NCI-H2227 (cell line): Measurements from ENCODE around the gene HEXD.
"Not testable (repeated sequence)": the region's sequence is repeated elsewhere in the genome, so short reads cannot be mapped to it uniquely, and the experiment has no call there.

ENCODE experiments used
- DNase-seq: peaks from one replicate; lab custom pipeline; 2025; ENCODE audit not compliant: unreplicated experiment; lab: John Stamatoyannopoulos, UW

HEXD gene

DNA sequence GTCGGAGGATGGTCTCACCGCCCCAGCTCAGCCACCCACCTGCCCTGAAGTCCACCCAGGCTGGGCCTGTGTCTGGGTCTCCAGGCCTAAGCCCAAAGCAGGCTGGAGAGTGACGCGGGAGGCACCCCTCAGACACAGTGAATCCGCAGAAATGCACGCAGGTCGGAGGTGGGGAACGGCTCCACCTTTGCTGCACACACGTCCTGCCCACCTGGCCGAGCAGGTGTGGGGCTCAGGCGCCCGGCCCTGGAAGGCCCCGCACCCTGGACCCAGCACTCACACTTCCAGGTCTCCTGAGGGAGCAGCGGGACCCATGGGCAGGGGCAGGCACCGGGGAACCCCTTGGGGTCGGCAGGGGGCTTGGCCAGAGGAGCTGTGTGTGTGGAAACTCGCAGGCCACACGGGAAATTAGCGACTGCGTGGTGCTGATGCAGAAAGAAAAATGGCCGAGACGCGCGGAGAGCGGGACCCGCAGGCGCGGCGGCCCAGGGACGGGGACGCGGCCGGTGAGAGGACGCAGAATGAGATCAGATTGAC lies 21.8 kb downstream of the HEXD start:
- no peak for DNase-seq

- DNase-seq = no peak
Measured at GRCh38 chr17:82440469-82440981, 22.4 kb downstream of the HEXD start.

- DNase-seq = peak; percentile 41
Measured at GRCh38 chr17:82440991-82441627, 23.0 kb downstream of the HEXD start.

DNA sequence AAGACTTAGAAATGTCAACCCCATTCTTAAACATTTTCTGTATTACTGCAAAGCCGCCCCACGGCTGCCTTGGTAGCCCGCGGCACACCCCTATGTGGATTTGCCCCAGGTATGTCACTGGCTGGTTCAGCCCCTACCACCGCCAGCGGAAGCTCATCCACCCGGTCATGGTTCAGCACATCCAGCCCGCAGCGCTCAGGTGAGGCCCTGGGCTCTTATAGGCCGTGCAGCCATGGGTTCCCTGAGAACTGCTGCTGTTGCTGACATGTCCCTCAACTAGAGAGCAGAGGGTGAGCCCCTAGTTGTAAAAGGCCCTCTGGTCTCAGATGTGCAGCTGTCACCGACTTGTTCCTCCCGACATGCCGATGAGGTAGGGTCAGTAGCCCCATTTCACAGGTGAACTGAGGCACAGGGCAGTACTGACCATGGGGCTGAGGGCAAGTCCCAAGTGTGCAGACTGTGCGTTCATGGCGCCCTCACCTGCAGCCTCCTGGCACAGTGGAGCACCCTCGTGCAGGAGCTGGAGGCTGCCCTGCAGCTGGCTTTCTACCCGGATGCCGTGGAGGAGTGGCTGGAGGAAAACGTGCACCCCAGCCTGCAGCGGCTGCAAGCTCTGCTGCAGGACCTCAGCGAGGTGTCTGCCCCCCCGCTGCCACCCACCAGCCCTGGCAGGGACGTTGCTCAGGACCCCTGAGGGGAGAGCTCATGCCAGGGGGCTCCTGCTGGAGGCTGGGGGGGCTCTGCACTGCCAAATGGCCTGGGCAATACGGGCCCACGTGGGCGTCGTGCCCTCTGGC lies 23.7 kb downstream of the HEXD start:
- no peak for DNase-seq

GRCh38 chr17:82442643-82443464 lies 24.7 kb downstream of the HEXD start:
- DNase-seq = no peak

- DNase-seq = no peak
Measured at GRCh38 chr17:82443465-82444283, 25.5 kb downstream of the HEXD start.

DNA sequence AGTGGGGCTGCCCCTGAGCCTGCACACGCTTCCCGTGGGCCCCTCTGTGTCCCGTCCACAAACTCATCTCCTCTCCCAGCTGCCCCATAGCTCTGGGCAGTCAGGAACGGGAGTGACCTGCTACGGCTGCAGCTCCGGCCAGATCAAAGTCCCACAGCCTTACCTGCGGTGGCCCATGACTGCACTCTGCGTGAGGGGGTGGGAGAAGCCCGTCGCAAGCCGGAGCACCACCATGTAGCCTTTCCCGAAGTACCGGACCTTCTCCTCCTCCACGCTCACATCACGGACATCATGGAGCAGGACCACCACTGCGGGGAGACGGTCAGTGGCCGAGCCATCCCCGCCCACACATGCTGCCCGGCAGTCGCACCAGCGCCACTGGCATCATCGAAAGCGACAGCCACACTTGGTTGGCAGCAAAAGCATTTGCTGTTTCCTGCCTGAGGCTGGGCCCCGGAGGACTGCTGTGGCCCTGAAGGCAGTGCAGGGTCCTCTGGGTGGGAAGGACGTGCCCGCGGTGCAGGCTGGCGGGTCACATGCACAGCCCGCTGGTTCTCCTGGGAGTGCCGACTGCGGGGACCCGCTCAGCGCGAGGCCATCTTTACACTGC lies 26.2 kb downstream of the HEXD start:
- DNase-seq = no peak

DNA sequence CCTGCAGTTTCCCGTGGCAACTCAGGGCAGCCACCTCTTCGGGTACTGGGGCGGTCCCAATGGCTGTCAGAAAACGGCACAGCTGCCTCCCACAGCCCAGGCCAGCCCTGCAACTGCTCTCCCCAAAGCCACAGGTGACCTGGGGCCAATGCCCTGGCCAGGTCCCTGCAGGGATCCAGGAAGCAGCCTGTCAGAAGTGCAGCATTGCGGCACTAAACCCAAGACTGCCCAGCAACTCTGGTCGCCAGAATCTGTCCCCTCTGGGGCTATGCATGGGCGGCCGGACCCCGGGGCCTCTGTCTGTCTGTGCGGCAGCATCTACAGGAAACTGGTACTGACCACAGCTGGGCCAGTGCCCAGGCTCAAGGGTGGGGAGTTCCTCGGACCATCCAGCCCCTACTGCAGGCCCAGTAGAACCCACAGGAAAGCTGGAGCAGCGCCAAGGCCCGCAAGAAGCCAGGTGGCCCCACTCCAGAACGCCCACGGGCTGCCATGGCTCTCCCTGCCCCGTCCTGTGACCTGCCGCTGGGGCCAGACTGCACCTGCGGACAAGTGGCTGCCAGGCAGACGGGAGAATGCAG lies 26.9 kb downstream of the HEXD start:
- no peak for DNase-seq

DNA sequence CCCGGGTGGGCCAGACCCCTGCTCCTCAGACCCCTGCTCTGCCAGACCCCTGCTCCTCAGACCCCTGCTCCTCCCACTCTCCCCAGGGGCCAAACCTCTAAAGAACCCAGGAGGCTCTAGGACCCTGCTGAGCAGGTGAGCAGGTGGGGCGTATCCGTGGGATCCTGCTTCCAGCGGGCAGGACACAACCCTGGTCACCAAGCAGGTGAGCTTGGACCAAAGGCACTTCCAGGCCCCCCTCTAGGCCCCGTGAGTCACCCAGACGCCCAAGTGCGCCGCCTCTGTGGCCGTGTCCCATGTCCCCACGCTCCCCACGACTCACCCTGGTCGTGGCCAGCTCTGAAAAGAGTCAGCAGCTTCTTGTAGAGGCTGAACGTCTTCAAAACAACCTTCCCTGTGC lies 27.4 kb downstream of the HEXD start:
- DNase-seq = no peak

DNA sequence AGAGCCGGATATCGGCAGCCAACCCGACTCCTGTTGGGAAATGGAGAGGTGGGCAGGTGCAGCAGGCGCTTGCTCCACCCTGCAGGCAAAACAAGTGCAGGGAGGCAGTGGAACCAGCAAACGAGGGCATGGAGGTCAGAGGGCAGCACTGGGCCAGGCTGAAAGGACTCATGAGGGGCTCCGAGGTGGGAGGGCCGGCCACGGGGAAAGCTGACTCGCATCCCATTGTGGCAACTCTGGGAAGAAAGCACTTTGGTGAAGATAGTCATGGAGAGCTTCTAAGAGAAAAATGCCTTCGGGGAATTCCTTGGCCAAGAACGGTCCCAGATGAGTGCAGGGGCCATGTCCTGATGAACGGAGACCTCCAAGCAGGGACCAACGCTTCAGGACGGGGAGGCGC lies 28.0 kb downstream of the HEXD start:
- DNase-seq = no peak

GRCh38 chr17:82446649-82447048 lies 28.5 kb downstream of the HEXD start:
- DNase-seq = no peak

- no peak for DNase-seq
Measured at GRCh38 chr17:82447876-82448275, 29.7 kb downstream of the HEXD start.

- DNase-seq = peak; percentile 59
Measured at GRCh38 chr17:82449131-82449882, 31.2 kb downstream of the HEXD start.

DNA sequence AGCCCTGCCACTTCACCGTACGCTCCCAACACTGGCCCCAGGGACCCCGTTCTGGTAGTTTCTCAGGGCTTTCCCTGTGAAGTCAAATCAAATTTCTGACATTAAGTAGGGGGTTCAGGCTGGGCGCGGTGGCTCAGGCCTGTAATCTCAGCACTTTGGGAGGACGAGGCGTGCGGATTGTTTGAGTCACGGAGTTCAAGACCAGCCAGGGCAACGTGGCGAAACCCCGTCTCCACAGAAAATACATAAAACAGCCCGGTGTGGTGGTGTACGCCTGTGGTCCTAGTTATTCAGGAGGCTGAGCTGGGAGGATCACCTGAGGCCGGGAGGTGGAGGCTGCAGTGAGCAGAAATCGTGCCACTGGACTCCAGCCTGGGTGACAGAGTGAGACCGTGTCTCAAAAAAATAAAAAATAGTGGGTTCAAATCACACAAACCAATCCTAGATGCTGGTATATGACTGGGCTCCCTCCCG lies 31.8 kb downstream of the HEXD start:
- DNase-seq = no peak

DNA sequence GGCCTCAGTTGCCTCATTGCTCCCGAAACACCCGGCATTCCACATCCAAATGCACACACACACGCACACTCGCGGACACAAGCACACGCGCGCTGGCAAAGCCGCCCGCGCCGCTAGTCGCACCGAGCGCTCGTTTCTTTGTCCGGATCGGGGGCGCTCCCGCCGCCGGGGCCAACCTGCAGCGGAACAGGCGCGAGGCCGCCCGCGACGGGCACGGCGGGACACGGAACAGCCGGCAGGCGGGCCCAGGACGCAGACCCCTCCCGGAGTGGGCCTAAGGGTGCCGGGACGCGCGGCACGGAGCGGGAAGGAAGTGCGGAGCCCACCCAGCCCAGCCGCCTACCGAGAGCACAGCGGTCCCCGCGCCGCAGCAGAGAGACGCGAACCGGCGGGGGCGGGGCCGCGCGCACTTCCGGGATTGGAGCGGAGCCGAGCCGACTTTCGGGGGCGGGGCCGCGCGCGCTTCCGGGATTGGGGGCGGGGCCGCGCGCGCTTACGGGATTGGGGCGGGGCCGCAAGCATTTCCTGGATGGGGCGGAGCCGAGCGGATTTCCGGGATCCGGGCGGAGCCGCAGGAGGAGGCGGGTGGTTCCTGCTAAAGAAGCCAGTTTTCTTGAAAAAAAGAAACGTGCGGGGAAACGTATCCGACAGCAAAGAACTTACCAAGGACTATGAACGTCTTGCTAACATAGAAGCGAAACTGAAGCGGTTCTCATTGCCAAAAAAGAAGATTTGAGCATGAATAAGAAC lies 32.4 kb downstream of the HEXD start, which contains the start of gene CYBC1:
CYBC1 (minus strand) TSS at position 396 of the 750 bp plus-strand sequence. CDS start 1,498 bp downstream, outside the sequence.
- DNase-seq = peak; percentile 98

- no peak for DNase-seq
Measured at GRCh38 chr17:82452162-82452561, 34.0 kb downstream of the HEXD start.

GRCh38 chr17:82453151-82453550 lies 35.0 kb downstream of the HEXD start:
- not testable (repeated sequence) for DNase-seq

DNA sequence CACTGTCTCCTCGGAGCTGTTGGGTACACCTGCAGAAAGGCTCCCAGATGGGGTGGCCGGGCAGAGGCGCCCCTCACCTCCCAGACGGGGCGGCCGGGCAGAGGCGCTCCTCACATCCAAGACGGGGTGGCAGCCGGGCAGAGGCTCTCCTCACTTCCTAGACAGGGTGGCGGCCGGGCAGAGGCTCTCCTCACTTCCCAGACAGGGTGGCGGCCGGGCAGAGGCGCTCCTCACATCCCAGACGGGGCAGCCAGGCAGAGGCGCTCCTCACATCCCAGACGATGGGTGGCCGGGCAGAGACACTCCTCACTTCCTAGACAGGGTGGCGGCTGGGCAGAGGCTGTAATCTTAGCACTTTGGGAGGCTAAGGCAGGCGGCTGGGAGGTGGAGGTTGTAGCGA lies 35.6 kb downstream of the HEXD start:
- not testable (repeated sequence) for DNase-seq
